PFSK-1 (cell line): ENCODE data around the gene RPLP1.

Experiments
- FOXP2 ChIP-seq: optimal IDR thresholded peaks from 2 replicates; pipeline ENCODE3; 2011; ENCODE audit warnings: borderline replicate concordance, control low read depth, inconsistent platforms; ENCODE audit not compliant: insufficient read depth; ENCODE audit errors: extremely low read length, extremely low read depth
- POLR2AphosphoS5 ChIP-seq: IDR thresholded peaks from 2 replicates; pipeline ENCODE4 v1.6.1; 2012; ENCODE audit warnings: low read depth, mild to moderate bottlenecking, control low read depth, low read length, moderate library complexity
- SIN3A ChIP-seq: IDR thresholded peaks from 2 replicates; pipeline ENCODE4 v1.6.1; 2012; ENCODE audit warnings: mild to moderate bottlenecking, low read length, moderate library complexity, borderline replicate concordance; ENCODE audit not compliant: insufficient read depth
- TAF1 ChIP-seq: IDR thresholded peaks from 2 replicates; pipeline ENCODE4 v1.6.1; 2012; ENCODE audit warnings: low read length, control low read depth, borderline replicate concordance; ENCODE audit not compliant: insufficient read depth
- TF ChIP-seq, protein P1 (sequence below), 2 experiments: IDR thresholded peaks; 2 replicates each; pipeline versions ENCODE4 v1.6.1 to v1.8.0; 2011 to 2012; ENCODE audit warnings: low read depth in 2 of 2, low read length in 2 of 2, control low read depth in 1 of 2, inconsistent platforms in 1 of 2, mild to moderate bottlenecking in 1 of 2, moderate library complexity in 1 of 2; ENCODE audit not compliant: insufficient read depth in 1 of 2

Gene RPLP1

DNA sequence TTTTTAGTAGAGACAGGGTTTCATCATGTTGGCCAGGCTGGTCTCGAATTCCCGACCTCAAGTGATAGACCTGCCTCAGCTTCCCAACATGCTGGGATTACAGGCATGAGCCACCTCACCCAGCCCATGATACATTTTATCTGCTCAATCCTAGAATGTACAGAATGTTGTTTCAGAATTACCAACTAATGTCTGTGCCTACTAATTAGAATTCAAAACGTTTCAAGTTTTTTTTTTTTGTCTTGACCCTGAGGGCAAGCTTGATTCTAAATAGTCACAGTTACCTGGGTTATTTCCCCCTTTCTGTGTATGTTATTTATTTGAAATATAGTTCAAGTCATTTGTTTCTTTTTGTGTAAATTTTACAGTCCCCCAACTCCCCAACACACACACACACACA, 43.8 kb upstream of the RPLP1 start:
- TF ChIP-seq SIN3A (no peak), FOXP2 (no peak), POLR2AphosphoS5 (no peak)

DNA sequence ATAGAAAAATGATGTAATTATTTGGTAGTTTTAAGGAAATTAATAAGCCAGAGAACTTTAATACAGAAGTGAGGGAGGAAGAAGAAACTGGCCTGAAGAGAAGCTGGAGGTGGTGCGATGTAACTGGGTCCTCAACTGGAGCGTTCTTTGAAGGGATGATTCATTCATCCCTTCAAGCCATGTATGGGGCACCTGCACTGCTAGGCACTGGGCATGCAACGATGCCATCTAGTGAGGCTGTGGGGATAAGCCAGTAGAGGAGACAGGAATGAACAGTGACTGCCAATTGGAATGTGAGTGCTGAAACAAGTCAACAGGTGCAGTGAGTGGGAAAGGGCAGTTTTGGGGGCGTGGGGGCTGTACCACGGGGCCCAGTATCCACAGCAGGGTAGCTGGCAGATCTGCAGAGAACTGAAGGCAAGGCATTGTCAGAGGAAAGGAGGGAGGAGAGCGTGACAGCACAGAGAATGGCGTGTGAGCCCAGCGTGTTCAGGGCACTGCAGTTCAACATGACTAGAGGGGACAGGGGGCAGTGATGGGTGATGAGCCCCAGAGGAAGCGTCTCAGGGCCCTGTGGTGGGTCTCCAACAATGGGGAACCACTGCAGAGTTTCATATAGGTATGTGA, 42.3 kb upstream of the RPLP1 start:
- TF ChIP-seq FOXP2 = no peak
- TF ChIP-seq, protein P1, sequence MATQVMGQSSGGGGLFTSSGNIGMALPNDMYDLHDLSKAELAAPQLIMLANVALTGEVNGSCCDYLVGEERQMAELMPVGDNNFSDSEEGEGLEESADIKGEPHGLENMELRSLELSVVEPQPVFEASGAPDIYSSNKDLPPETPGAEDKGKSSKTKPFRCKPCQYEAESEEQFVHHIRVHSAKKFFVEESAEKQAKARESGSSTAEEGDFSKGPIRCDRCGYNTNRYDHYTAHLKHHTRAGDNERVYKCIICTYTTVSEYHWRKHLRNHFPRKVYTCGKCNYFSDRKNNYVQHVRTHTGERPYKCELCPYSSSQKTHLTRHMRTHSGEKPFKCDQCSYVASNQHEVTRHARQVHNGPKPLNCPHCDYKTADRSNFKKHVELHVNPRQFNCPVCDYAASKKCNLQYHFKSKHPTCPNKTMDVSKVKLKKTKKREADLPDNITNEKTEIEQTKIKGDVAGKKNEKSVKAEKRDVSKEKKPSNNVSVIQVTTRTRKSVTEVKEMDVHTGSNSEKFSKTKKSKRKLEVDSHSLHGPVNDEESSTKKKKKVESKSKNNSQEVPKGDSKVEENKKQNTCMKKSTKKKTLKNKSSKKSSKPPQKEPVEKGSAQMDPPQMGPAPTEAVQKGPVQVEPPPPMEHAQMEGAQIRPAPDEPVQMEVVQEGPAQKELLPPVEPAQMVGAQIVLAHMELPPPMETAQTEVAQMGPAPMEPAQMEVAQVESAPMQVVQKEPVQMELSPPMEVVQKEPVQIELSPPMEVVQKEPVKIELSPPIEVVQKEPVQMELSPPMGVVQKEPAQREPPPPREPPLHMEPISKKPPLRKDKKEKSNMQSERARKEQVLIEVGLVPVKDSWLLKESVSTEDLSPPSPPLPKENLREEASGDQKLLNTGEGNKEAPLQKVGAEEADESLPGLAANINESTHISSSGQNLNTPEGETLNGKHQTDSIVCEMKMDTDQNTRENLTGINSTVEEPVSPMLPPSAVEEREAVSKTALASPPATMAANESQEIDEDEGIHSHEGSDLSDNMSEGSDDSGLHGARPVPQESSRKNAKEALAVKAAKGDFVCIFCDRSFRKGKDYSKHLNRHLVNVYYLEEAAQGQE (IDR thresholded peaks at IDR 0.05; ENCODE audit: insufficient read depth in 1 of 2, low read depth in 2 of 2, low read length in 2 of 2) = no peak
- no peak for TF ChIP-seq TAF1
- TF ChIP-seq SIN3A = no peak
- no peak for TF ChIP-seq POLR2AphosphoS5

DNA sequence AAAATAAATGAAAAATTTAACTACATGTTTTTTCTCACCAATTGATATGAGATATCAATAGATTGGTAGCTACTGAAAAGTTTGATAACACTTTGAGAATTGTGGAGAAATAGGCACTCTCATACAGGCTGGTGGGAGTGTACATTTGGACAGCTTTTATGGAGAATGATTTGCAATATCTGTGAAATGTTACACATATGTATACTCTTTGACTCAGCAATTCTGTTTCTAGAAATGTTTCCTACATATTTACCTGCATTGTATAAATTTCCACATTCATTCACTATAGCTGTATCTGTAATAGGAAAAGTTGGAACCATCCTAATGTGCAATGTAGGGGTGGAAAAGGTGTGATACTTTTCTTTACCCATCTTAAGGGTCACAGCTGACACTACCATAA, 40.3 kb upstream of the RPLP1 start:
- TF ChIP-seq, protein P1 (IDR thresholded peaks at IDR 0.05; ENCODE audit: insufficient read depth in 1 of 2, low read depth in 2 of 2, low read length in 2 of 2) = no peak
- TF ChIP-seq POLR2AphosphoS5 = no peak
- TF ChIP-seq FOXP2 = no peak
- TF ChIP-seq TAF1 = no peak
- no peak for TF ChIP-seq SIN3A

DNA sequence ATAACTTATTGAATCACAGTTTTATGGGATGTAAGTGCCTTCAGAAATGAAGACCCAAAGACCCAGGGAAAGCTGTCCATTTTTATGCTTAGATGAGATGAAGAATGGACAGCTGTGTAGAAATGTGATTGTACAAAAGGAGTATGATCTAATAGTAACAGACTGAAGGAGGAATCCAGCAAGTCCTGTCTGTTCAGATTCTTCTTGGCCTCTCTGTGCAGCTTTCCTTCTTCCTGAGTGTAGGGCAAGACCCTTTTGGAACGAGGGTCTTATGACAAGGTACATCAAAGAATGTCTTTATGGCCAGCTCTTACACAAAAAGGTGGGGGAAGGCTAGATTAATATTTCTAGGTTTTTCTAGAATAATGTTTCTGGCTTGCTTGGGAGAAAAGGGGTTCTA, 39.9 kb upstream of the RPLP1 start:
- TF ChIP-seq, protein P1 (IDR thresholded peaks at IDR 0.05; ENCODE audit: insufficient read depth in 1 of 2, low read depth in 2 of 2, low read length in 2 of 2) = no peak
- TF ChIP-seq SIN3A = no peak
- no peak for TF ChIP-seq TAF1
- TF ChIP-seq FOXP2 = no peak
- TF ChIP-seq POLR2AphosphoS5 = no peak

DNA sequence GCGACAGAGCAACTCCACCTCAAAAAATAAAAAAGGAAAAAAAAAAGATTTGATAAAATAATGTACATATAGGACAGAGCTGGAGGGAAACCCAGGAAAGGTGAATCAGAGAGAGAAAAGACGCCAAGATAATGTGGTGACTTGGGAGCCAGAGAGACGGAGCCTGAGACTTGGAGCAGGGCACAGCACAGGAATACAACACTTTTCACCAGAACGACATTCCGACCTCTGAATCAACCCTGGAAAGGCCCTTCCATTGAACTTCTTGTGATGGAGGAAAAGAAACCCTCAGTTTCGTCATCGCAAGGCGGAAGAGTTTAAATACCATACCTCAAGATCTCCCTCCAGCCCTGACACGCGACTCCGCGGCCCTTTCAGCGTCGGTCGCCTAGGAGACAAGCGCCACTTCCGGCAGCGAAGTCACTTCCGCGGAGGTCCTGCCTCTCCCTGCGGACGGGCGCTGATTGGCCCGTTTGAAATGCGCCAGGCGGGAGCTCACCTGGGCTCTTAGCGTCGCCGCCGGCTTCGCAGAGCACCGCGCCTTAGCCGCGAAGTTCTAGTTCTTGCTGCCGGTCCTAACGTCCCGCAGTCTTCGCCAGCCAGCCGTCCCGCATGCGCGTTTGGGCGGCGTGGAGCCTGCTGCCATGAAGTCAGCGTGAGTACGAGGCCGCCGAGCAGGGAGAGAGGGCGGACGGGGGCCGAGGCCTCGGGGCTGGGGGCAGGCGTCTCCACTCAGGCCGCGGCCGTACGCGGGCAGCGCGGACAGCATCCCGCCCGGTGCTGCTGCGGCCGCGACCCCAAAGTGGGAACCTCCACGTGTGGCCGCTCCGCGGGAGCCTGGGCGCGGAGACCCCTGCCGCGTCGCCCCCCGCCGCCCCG, 38.6 kb upstream of the RPLP1 start, which contains the start of gene KIF23:
Gene KIF23 (plus strand): TSS at position 528 of the 879 bp plus-strand sequence. CDS start 117 bp downstream, at position 645.
- TF ChIP-seq SIN3A = peak; percentile 98
- peak; percentile 54; the same call in 1 of the 2 replicates for TF ChIP-seq POLR2AphosphoS5
- TF ChIP-seq FOXP2 = no peak
- peak; percentile 62; the same call in 1 of the 2 replicates for TF ChIP-seq TAF1
- TF ChIP-seq, protein P1 (IDR thresholded peaks at IDR 0.05; ENCODE audit: insufficient read depth in 1 of 2, low read depth in 2 of 2, low read length in 2 of 2) = no peak
